ENCODE measurements around the gene SIK3.
A peak's percentile ranks its signal among the peaks of the same experiment; 100 is the strongest.
"Not testable (repeated sequence)": the region's sequence is repeated elsewhere in the genome, so short reads cannot be mapped to it uniquely, and the experiment has no call there.

The SIK3 gene

DNA sequence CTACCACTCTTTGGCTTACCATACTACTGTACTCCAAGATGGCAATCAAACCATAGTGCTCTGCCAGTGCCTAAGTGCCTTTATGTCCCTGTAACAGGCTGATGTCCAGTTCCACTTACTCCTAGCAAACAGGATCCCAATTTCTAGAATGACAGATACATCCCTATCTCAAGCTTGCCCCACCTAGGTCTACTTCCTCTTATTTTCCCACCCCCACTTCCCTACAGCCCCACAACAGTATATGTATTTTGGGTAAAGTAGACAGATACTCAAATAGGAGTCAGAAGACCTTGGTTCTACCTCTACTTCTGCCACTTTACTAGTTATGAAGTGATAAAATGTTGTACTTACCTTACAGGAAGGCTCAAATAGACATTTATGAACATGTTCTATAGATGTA, 24.1 kb downstream of the SIK3 start:
- no peak for DNase-seq

DNA sequence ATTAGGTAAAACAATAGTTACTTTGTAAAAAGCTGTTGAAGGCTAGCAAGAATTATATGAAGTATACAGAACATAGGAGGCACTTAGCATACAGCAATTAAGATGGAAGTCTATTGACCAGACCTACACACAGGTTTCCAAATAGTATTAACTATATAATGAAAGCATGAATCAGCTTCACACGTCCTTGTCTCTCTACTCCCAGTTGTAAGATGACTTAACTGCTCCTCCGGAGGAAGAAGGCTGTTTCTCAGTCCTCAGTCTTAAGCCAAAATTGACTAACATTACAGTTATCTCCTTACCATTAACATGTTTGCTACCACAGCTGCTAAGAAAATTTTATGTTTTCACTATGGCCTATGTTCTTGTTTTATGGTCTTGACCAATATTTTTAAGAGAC, 24.7 kb downstream of the SIK3 start:
- DNase-seq = no peak

DNA sequence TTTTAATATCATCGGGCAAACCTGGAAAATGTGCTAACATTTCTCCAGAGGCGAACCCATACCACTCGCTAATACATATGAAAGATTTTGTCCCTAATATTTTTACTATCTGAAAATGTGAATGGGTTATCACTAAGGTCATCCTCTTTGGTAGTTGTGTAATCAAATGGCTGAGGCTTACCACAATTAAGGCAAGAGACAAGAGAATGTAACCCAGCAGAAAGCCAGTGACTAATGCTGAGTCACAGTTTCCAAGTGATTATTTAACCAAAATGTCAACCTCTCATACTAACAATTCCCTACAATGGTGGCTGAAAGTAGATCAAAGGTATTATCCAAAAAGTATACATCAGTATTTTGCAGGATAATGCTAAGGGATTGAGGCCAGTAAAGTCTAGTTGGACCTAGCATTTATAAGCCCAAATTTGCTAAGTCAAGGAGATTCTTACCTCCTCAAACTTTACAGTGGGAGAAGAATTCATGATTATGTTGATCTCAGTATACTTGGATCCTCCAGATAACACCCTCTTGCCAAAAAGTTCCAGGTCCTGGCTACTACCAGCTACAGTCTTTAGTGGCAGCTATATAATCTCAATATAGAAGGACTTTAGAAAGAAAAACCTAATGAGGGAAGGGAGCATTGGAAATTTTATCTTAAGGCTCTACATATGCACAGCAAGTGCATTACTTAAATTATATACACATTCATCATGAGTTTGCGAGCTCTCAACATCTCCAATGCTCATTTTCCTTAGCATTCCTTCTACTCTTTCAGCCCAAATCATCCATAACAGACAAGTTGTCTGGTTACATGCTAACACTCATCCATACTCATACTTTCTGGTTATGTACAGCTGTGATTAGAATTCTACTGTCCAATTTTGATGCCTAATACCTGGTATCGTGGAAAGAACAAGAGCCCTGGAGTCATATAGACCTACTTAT, 25.4 kb downstream of the SIK3 start:
- DNase-seq = no peak

DNA sequence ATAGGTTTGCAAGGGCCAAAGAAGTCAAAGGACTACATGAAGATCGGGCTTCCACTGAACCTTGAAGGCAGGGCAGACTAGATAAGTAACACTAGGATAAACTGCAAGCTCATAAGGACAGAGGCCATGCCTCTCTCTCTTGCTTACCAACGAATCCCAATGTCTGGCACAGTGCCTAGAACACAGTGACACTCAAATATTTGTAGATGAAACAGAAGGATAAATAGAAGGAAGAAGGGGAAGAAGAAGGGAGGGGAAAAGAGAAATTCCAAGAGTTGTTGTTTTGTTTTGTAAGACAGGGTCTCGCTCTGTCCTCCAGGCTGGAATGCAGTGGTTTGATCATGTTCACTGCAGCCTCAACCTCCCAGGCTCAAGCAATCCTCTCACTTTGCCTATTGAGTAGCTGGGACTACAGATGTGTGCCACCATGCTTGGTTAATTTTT, 26.9 kb downstream of the SIK3 start:
- no peak for DNase-seq

DNA sequence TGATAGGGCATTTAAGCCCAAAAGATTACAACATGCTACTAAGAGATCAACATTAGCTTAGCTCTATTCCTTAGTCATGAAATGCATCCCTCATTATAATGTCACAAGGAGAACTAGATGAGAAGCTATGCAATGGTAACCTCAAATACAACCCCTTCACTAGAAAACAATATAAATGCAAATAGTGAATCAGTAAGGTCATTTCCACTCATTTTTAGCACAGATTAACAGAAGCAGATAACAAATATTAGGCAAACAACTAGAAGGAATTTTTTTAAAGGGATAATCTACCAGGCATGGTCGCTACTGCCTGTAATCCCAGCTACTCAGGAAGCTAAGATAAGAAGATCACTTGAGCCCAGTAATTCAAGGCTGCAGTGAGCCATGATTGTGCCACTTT, 28.2 kb downstream of the SIK3 start:
- DNase-seq = no peak

DNA sequence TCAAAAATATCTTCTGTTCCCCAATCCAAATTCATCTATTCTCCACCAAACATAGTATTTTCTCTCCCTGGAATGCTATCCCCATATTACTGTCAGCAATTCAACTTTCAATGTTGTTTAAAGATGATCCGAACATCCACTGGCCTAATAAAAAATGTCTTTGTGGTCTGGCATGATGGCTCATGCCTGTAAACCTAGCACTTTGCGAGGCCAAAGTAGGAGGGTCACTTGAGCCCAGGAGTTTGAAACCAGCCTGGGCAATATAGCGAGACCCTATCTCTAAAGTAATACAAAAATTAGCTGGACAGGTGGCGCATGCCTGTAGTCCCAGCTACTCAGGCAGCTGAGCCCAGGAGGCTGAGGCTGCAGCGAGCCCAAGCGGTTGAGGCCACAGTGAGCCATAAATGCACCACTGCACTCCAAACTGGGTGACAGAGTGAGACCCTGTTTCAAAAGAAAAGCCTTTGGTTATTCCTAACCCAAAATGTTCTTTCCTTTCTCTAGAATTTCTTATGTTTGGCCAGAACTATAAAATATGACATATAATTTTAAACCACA, 29.8 kb downstream of the SIK3 start:
- no peak for DNase-seq

DNA sequence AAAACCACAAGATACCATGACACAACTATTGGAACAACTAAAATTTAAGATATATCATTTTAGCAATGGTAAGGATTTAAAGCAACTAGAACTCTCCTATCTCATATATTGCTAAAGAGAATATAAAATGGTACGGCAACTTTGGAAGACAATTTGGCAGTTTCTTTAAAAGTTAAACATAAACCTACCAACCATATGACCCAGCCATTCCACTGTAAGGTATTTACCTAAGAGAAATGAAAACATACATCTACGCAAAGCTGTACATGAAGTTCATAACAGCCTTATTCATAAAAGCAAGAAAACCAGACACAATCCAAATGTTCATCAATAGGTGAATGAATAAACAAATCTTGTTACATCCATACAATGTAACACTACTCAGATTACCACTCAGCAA, 31.3 kb downstream of the SIK3 start:
- no peak for DNase-seq

DNA sequence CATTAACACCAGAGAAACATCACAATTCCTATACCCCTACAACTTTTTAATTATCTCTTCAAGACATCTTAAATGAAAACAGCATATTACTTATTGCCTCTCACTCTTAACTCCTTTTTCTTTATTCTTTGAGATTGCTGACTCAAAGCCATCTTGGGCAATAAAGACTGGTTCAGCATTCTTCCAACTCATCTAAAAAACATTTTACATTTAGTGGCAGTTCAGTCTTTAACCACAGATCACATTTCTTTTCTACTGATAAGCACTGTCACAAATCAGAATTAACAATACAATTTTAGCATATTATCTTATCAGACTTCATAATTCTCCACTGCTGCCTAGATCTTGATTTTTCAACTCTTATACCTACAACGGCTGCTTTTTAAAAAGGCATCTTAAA, 34.0 kb downstream of the SIK3 start:
- no peak for DNase-seq

DNA sequence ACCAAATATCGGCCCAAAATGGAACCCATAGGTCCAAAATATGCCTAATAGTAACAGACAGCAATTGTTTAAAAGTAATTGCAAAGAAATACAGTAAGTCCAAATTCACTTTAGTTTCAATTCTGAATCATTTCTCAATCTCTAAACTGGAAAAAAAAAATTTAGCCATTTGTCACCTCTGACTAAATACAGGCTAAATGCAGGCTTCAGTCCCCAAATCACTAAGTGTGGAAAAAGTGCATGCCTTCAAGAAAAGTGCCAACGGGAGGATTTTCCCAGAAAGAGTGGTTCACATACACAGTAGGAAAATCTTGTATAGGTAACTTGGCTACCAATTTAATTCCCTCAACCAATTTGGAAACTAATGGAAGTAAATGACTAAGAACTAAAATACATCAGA, 35.7 kb downstream of the SIK3 start:
- DNase-seq = no peak

DNA sequence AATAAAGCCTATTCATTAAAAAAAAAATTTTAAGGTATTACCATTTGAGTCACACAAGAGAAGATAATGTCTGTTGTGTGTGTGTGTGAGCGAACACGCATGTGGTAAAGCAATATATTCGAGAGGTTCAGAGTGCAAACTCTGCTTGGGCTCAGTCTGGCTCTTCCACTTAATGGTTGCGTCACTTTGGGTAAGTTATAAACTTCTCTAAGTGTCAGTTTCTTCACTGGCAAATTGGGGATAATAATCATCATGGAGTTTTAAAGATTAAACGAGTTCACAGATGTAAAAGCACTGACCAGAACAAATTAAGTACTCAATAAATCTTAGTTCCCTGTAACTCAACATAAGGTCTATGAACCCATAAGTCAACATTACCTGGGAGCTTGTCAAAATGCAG, 37.0 kb downstream of the SIK3 start:
- no peak for DNase-seq

DNA sequence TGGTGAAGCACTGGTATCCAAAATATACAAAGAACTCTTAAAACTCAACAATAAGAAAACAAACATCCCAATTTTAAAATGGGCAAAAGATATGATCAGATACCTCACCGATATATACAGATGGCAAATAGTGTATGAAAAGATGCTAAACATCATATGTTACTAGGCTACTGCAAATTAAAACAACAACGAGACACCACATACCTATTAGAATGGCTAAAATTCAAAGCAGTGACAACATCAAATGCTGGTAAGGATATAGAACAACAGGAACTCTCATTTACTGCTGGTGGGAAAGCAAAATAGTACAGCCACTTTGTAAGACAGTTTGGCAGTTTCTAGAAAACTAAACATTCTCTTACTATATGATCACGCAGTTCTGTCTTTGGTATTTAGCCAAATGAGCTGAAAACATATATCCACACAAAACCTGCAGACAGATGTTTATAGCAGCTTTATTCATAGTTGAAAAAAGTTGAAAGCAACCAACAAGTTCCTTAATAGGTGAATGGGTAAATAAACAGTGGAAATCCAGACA, 38.5 kb downstream of the SIK3 start:
- no peak for DNase-seq

DNA sequence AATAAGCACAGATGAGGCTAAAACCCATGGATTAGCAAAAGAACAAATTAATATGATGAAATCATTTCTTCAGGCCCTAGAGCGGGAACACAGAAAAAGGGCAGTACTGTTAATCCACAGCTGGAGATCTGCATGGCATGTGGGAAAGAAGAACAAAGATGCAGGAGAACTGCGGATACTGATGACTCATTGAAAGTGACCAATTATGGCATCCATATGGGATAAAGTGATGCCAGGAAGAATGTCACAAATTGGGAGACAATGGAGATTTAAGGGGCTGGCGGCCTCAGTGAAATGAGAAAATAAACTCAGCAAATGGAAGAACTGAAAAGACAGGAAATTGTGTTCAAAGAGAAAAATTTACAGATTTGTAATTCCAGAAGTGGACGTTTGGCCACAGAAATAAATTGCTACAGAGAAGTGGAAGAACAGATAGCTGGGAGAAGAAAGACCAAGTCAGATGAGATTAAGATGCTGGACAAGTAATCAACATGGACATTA, 39.4 kb downstream of the SIK3 start:
- DNase-seq = no peak

DNA sequence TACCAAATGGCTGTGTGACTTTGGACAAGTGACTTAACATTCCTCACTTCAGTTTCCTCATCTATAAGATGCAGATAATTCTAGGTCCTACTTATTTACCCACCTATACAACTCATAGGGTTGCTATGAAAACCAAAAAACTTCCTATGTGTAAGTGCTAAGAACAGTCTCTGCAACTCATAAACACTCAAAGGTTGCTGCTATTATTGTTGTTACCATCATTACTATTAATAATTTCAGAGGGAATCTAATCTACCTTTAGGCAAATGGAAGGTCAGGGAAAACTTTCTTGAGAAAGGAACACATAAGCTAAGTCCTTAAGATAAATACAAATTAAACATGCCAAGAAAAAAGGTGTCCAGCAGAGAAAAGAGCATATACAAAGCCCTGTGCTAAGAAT, 40.5 kb downstream of the SIK3 start:
- no peak for DNase-seq

DNA sequence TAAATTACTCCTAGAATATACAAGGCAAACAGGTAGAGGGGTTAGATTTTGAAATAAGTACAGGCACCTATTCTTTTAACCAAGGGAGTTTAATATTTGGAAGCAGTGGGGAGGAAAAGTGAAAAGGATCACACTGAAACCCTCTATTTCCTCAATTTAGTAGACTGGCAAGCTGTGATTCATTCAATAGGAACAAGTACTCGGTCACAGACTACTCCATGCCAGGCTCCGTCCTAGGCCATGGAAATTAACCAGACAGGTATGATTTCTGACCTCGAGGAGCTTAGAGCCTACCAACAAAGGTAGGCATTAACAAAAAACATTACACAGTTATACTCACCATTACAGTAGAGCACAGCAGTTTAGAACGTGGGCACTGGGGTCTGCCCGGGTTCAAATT, 40.9 kb downstream of the SIK3 start:
- no peak for DNase-seq

DNA sequence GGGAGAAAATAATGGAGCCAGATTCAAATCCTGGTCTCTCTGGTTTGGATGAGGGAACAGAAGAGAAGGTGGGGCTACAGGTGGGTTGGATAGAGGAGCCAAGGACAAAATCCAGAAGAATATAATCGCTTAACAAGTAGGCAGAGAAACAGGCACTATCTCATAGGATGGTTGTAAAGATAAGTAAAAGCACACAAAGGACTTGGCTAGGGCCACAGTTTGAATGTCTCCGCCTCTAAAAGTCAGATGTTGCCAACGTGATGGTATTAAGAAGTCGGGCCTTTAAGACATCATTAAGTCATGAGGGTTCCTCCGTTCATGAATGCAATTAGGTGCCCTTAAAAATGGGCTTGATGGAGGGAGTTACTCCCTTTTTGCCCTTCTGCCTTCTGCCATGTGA, 42.8 kb downstream of the SIK3 start:
- DNase-seq = no peak

DNA sequence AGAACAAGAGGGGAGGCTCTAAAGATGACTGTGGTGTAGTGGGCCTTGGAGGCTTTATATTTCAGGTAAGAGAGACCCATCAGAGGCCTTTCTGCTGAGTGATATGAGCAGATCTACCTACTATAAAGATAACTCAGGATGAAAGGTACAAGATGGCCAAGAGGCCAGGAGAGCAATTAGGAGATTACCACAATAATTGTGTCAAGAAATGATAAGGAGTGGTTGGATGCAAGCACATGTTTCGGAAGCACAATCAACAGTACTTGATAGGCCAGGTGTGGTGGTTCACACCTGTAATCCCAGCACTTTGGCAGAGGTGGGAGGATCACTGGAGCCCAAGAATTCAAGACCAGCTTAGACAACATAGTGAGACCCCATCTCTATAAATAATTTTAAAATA, 43.8 kb downstream of the SIK3 start:
- no peak for DNase-seq

DNA sequence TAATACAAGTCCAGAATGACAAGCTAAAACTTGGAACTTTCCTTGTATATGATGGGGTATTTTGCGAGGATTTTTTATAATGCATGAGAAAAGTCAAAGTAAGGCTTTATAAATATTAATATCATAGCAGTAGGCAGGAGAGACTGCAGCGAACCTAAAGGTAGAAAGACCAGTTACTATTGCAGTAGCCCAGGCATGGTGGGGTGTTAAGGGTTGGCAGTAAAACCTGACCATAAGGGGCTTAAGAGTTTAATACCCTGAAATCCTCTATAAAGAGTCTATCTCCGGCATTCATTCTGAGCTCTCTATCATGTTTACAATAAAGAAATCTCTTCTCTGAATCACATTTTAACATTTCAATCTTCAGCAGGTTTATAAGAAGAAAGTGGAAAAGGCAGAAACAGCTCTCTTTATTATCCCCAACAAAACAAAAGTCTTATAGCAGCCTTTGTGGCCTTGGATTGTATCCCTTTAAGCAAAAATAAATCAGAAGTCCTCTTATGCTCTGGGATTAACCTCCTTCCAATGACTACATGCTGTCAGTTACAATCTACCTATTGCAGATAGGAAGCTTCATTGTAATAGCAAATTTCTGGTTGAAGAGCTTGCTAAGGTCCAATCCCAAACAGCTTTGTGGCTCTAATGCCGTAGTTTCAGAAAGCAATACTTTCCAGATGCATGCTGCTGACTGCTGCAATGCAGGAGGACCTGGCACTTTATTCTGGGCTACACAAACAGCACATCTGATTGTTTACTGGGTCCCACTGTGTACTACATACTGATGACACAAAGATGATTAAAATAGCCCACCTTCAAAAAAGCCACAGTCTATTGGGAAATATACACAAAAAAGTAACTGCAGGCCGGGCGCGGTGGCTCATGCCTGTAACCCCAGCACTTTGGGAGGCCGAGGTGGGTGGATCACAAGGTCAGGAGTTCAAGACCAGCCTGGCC, 45.8 kb downstream of the SIK3 start:
- DNase-seq = no peak

DNA sequence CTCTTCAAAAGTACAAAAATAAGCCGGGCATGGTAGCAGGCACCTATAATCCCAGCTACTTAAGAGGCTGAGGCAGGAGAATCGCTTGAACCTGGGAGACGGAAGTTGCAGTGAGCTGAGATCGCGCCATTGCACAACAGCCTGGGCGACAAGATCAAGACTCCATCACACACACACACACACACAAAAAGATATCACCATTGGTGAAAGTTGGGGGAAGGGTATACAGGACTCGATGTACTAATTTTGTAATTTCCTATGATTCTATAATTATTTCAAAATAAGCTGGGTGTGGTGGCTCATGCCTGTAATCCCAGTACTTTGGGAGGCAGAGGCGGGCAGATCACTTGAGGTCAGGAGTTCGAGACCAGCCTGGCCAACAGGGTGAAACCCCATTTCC, 48.1 kb downstream of the SIK3 start:
- not testable (repeated sequence) for DNase-seq

DNA sequence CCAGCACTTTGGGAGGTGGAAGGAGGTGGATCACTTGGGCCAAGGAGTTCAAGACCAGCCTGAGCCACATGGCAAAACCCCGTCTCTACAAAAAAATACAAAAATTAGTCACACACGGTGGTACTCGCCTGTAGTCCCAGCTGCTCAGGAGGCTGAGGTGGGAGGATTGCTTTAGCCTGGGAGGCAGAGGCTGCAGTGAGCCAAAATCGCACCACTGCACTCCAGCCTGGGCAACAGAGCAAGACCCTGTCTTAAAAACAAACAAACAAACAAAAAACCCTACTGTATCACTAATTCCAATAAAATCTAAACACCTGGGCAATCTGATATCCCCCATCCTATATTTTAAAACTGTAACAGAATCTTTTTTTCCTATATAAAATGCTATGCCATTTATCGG, 51.6 kb downstream of the SIK3 start:
- not testable (repeated sequence) for DNase-seq

DNA sequence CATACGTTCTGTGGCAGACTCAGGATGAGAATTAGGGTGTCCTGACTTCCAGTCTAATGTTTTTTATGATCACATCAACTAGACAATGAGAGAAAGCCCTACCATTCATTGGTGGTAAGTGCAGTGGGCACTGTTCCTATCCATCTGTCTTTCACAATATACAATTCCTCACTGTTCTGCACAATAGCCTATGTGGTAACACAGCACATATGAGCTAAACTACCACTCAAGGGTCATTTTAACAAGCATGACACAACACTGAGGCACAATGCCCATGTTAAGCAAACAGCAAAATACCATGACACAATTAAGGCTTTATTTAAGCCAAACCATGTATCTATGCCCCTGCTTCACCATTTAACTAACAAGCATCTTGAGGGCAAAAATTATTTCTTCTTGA, 52.3 kb downstream of the SIK3 start:
- no peak for DNase-seq

DNA sequence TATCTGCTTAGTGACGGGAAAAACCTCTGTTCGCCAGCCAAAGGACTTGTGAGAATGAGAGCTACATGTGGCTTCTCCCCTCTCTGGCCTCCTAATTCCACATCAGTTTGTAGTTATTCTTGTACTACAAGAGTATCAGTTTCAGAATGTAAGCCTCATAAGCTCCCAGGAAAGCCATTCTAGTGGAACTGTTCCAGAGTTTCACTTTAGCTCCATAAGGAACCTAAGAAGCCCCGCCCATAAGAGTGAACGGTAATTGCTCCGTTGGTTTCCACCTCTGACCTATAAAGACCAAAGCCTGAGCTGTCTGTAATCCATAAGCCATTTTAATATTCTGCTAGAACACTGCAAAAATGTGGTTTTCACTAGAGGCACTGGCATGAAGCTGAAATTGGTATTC, 53.0 kb downstream of the SIK3 start:
- DNase-seq = peak; percentile 36

DNA sequence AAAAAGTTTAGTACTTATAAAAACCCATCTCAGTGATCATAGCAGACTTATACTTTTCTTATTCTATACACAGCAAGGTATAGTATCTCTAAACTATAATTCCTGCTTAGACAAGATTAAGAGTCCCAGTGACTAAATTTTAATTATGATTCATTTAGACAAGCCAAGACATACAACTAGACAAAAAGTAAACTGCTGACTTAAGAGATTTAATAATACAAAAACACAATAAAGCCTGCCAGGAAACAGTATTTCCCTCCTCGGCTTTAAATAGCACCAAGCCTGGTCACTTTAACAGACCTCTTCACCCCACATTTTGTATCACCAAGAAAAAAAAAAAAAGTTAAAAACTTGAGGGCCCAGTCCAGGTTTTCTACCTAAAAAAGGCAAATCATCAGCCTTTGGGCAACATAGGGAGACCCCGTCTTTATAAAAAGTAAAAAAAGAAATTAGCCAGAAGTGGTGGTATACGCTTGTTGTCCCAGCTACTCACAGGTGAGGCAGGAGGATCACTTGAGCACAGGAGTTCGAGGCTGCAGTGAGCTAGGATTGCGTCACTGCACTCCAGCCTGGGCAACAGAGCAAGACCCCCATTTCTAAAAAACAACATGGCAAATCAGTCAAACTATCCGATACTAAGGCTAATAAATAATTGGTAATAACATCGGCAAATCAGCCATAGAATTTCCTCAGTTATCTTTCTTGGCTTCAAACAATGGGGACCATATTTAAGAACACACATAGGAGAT, 53.8 kb downstream of the SIK3 start:
- DNase-seq = no peak

Data from left hindlimb (tissue), 1 donor.